ENCODE measurements around the gene NPFFR1. TPM values are rescaled to one million over a fixed set of nuclear protein-coding genes. Genes with fewer than 3 reads are reported as not detected.

NPFFR1 gene
- total RNA-seq, 1 experiment from 2014 or later, result not detected

- Histone ChIP-seq H3K9me3 (ENCODE audit: control insufficient read depth, low read depth, low read length) (no peaks in the 10 kb centered on the region), H2BK20ac (ENCODE audit: low read depth, low read length, poor library complexity, severe bottlenecking) (no peak overlapping the region), H2AFZ (ENCODE audit: low read length) (no peak overlapping the region), H4K20me1 (ENCODE audit: control insufficient read depth, insufficient read depth, insufficient read length) (no peaks in the 10 kb centered on the region), H3T11ph (ENCODE audit: low read length) (no peak overlapping the region), H3K23ac (ENCODE audit: insufficient read length, low read depth, low read length) (no peak overlapping the region), H2BK12ac (ENCODE audit: insufficient read length, low read depth, low read length) (no peak overlapping the region), H2BK15ac (ENCODE audit: low read depth, low read length) (no peak overlapping the region), H4K8ac (replicated peaks; ENCODE audit: insufficient read length, low read depth, low read length) (no peak overlapping the region), H3K56ac (ENCODE audit: insufficient read length, low read depth, low read length) (no peak overlapping the region), H3K23me2 (ENCODE audit: insufficient read length, low read depth, low read length, poor library complexity, severe bottlenecking) (no peaks in the 10 kb centered on the region), H3K79me2 (ENCODE audit: insufficient read depth, low read length) (no peaks in the 10 kb centered on the region), H4K91ac (ENCODE audit: insufficient read length, low read depth, low read length) (no peak overlapping the region), H2BK5ac (ENCODE audit: insufficient read length, low read length) (no peak overlapping the region), H3K4me1 (ENCODE audit: insufficient read depth, low read length) (no peaks in the 10 kb centered on the region), H2AK5ac (ENCODE audit: insufficient read length, low read length) (no peak overlapping the region), H2BK120ac (ENCODE audit: low read depth, low read length, poor library complexity, severe bottlenecking) (no peak overlapping the region), H3K14ac (ENCODE audit: insufficient read depth, low read length) (no peak overlapping the region; the same call in 1 of the 2 replicates), H3K4me2 (ENCODE audit: insufficient read depth, insufficient read length, low read length) (no peak overlapping the region), H3K9ac (ENCODE audit: extremely low read depth, insufficient read length, low read length) (no peak overlapping the region), H3K79me1 (ENCODE audit: insufficient read depth, low read depth, low read length, poor library complexity, severe bottlenecking) (no peaks in the 10 kb centered on the region), H3K27me3 (ENCODE audit: insufficient read depth, low read length) (no peaks in the 10 kb centered on the region), H3K18ac (ENCODE audit: insufficient read length, low read depth, low read length) (no peak overlapping the region), H3K4ac (ENCODE audit: low read depth, low read length) (no peak overlapping the region), H4K5ac (ENCODE audit: insufficient read length, low read depth, low read length) (no peak overlapping the region), H3K27ac (ENCODE audit: insufficient read length, low read depth, low read length) (no peak overlapping the region)
- no peak for TF ChIP-seq CTCF (conservative IDR thresholded peaks at IDR 0.05)
- Mint-ChIP-seq H3K36me3 (ENCODE audit: insufficient read depth in 1 of 3, low read depth in 3 of 3) (peaks cover 0 to 2% (median 0%) of the 10 kb centered on the region in 3 experiments; a peak in 2 of 7 replicates), H3K27me3 (ENCODE audit: low read depth) (peaks cover 2% of the 10 kb centered on the region), H3K9me3 (no peaks in the 10 kb centered on the region), H3K27ac (no peak overlapping the region; a peak in 1 of 7 replicates), H3K4me3 (no peak overlapping the region), H3K4me1 (peaks cover 11 to 22% of the 10 kb centered on the region in 2 experiments)
- WGBS (ENCODE audit: extremely low coverage, insufficient read length, low lambda C conversion rate), result no CpG with 5 or more reads among the region's 12 CpGs
- DNase-seq, result peak; percentile 43
Measured at GRCh38 chr10:70296406-70296899, 12.6 kb upstream of the NPFFR1 start.
